ENCODE measurements around the gene NREP.
A peak's percentile ranks its signal among the peaks of the same experiment; 100 is the strongest.

The NREP gene

DNA sequence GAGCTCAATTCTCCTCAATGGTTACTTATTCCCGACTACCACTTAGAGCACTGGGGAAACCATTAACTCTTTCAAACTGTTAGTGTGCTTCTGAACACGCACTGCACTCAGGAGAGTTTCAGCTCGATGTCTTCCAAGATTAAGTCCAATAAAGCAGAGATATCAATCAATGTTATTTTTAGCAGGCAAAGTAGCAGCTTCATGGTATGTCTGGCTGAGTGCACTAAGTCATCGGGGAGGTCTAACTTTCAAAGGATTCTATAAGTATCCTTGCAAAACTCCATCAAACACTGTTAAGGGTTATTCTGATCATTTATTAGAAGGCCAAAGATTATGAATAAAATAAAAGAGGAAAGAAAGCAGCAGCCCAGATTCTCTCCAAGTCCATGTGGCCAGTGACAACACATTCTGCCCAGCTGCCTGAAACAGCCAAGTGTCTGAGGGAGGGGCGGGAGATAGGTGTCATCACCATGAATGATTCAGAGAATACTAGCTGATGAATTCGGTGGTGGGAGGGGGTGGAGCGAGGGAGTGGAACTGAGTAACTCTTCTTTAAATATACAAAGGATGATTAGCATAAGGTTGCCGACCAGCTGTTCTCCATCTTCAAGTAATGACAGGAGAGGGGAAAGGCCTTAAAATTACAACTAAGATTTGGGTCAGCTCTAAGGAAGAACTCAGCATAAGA lies 21.3 kb downstream of the NREP start:
- no peaks in the 10 kb centered on the region for H3K9me3 ChIP-seq (ENCODE audit: control insufficient read depth, insufficient read depth, low read depth, low read length)
- H3K27ac ChIP-seq (ENCODE audit: low read depth, low read length), result no peak overlapping the region
- H3K9ac ChIP-seq (ENCODE audit: low read length), result no peak overlapping the region
- H3K4me3 ChIP-seq (ENCODE audit: low read depth, low read length), result no peak overlapping the region
- H3K27me3 ChIP-seq (ENCODE audit: control insufficient read depth, insufficient read depth, low read length), result no peaks in the 10 kb centered on the region
- H3K36me3 ChIP-seq (ENCODE audit: control insufficient read depth, insufficient read depth, low read length), result peaks cover 40% of the 10 kb centered on the region
- peaks cover 36% of the 10 kb centered on the region for H3K4me1 ChIP-seq (ENCODE audit: control insufficient read depth, insufficient read depth, low read length)

DNA sequence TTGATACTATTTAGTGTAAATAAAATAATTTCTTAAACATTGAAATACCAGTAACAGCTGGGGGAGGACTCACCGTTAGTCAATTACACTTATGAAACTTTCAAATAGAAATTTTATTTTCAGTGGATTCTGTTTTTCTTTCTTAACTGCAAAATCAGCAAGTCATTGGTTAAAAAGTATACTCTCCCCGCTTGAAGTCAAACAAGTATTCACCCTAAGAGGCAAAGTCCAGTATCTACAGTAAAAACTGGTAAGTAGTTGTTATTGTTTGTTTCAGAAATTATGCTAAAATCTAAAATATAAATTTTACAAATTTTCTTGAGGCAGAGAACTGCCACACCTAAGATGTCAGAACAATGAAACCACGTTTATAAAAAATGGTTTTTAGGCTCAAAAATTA lies 22.4 kb downstream of the NREP start:
- no peak overlapping the region for H3K9ac ChIP-seq (ENCODE audit: low read length)

DNA sequence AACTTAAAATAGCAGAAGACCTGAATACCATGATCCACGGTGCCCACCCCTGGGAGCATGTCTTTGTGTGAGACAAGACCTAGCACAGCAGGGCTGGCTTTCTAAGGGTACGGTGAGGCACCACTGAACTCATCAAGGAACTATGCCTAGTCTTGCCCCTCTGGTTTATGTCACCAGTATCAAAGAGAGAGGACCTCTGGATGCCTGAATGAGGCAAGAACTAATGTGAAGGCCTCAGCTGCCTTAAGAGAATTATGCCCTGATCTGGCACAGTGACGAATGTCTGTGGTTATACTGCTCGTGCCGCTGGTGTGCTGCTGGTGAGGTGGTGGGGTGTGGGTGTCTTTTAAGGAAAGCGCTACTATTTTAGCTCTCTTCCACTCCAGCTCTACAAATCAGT lies 23.0 kb downstream of the NREP start:
- H3K4me1 ChIP-seq (ENCODE audit: control insufficient read depth, insufficient read depth, low read length), result peaks cover 30% of the 10 kb centered on the region
- no peaks in the 10 kb centered on the region for H3K27me3 ChIP-seq (ENCODE audit: control insufficient read depth, insufficient read depth, low read length)
- H3K36me3 ChIP-seq (ENCODE audit: control insufficient read depth, insufficient read depth, low read length), result peaks cover 42% of the 10 kb centered on the region
- no peak overlapping the region for H3K4me3 ChIP-seq (ENCODE audit: low read depth, low read length)
- H3K9me3 ChIP-seq (ENCODE audit: control insufficient read depth, insufficient read depth, low read depth, low read length), result no peaks in the 10 kb centered on the region
- no peak overlapping the region for H3K9ac ChIP-seq (ENCODE audit: low read length)
- H3K27ac ChIP-seq (ENCODE audit: low read depth, low read length), result no peak overlapping the region

More for the DNA sequence above, 22.4 kb downstream of the NREP start:
- no peak overlapping the region for H3K4me3 ChIP-seq (ENCODE audit: low read depth, low read length)
- H3K4me1 ChIP-seq (ENCODE audit: control insufficient read depth, insufficient read depth, low read length), result peaks cover 35% of the 10 kb centered on the region
- H3K36me3 ChIP-seq (ENCODE audit: control insufficient read depth, insufficient read depth, low read length), result peaks cover 44% of the 10 kb centered on the region
- H3K9me3 ChIP-seq (ENCODE audit: control insufficient read depth, insufficient read depth, low read depth, low read length), result no peaks in the 10 kb centered on the region
- H3K27me3 ChIP-seq (ENCODE audit: control insufficient read depth, insufficient read depth, low read length), result no peaks in the 10 kb centered on the region
- H3K27ac ChIP-seq (ENCODE audit: low read depth, low read length), result no peak overlapping the region

GRCh38 chr5:111733571-111733970 lies 23.4 kb downstream of the NREP start:
- no peaks in the 10 kb centered on the region for H3K9me3 ChIP-seq (ENCODE audit: control insufficient read depth, insufficient read depth, low read depth, low read length)
- H3K27ac ChIP-seq (ENCODE audit: low read depth, low read length), result no peak overlapping the region
- peaks cover 47% of the 10 kb centered on the region for H3K36me3 ChIP-seq (ENCODE audit: control insufficient read depth, insufficient read depth, low read length)
- no peaks in the 10 kb centered on the region for H3K27me3 ChIP-seq (ENCODE audit: control insufficient read depth, insufficient read depth, low read length)
- no peak overlapping the region for H3K9ac ChIP-seq (ENCODE audit: low read length)
- peaks cover 28% of the 10 kb centered on the region for H3K4me1 ChIP-seq (ENCODE audit: control insufficient read depth, insufficient read depth, low read length)
- no peak overlapping the region for H3K4me3 ChIP-seq (ENCODE audit: low read depth, low read length)

DNA sequence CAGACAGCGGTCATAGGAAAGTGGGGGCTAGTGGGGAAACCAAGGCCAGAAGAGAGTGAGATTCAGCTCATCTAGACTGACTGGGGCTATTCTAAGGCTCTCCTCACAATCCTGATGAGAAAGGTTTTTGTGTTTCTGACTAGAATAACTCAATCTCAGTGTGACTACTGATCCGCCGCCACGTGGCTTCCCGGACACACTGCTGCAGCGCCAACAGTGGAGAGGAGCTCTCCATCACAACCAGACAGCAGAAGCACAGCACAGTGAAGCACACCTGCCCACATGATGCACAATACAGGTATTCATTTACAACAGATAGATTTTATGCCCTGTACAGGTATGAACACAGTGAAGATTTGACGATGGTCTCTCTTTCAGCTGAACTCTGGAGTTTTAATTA lies 25.4 kb downstream of the NREP start:
- H3K4me3 ChIP-seq (ENCODE audit: low read depth, low read length), result no peak overlapping the region
- H3K9ac ChIP-seq (ENCODE audit: low read length), result no peak overlapping the region
- peaks cover 63% of the 10 kb centered on the region for H3K36me3 ChIP-seq (ENCODE audit: control insufficient read depth, insufficient read depth, low read length)
- H3K9me3 ChIP-seq (ENCODE audit: control insufficient read depth, insufficient read depth, low read depth, low read length), result no peaks in the 10 kb centered on the region
- H3K4me1 ChIP-seq (ENCODE audit: control insufficient read depth, insufficient read depth, low read length), result peaks cover 13% of the 10 kb centered on the region
- no peak overlapping the region for H3K27ac ChIP-seq (ENCODE audit: low read depth, low read length)
- no peaks in the 10 kb centered on the region for H3K27me3 ChIP-seq (ENCODE audit: control insufficient read depth, insufficient read depth, low read length)

DNA sequence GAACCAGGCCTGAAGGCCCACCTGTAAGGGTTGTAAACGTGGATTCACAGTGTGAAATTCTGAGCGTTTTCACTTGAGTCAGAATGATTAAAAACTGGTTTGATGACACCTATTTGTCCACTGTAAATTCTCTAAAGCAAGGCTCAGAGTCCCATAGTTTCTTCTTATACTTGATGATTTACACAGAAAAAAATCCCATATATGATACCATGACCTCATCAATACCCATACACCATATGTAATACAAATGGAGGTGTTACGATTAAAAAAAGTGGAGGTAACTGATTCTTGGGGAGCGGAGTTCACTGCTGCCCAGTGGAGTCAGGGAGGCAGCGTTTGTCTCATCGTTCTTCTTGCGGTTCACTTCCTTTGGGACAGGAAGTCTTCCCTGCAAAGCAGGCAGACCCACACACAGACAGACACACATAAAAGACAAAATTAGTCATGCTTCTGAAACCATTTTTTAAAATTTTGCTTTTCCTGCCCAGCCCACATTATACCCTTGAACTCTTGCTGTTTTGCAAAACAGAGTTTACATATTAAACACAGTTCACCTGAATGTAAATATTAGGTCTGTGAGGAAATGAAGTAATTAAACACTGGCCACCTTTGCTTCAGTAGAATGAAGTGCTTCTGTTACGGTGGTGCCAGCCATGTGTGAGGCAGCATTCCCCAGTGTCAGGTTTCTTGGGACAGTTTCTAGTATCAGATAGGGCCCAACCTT lies 26.2 kb downstream of the NREP start:
- H3K4me1 ChIP-seq (ENCODE audit: control insufficient read depth, insufficient read depth, low read length), result peaks cover 6% of the 10 kb centered on the region
- no peak overlapping the region for H3K27ac ChIP-seq (ENCODE audit: low read depth, low read length)
- no peaks in the 10 kb centered on the region for H3K27me3 ChIP-seq (ENCODE audit: control insufficient read depth, insufficient read depth, low read length)
- peaks cover 68% of the 10 kb centered on the region for H3K36me3 ChIP-seq (ENCODE audit: control insufficient read depth, insufficient read depth, low read length)
- H3K9ac ChIP-seq (ENCODE audit: low read length), result no peak overlapping the region
- no peak overlapping the region for H3K4me3 ChIP-seq (ENCODE audit: low read depth, low read length)
- H3K9me3 ChIP-seq (ENCODE audit: control insufficient read depth, insufficient read depth, low read depth, low read length), result no peaks in the 10 kb centered on the region

DNA sequence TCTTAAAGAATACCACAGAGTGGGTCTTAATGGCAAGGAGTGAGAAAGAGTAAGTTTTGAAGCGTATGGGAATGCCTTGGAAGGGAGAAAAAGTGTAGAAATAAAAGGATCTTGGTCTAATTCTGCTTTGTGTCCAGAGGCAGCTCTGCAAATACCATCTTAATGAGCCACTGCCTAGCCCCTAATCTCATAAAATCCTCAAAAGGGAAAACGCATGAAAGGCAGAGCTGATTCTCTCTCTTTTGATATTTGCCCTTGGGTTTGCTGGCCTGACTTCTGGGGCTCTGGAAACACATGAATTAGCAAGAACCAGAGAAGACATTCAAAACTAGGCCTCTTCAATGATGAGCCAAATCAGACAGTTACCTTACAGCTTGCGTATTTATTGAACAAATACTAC lies 28.1 kb downstream of the NREP start:
- Histone ChIP-seq H3K36me3 (ENCODE audit: control insufficient read depth, insufficient read depth, low read length) (peaks cover 58% of the 10 kb centered on the region), H3K27ac (ENCODE audit: low read depth, low read length) (no peak overlapping the region), H3K27me3 (ENCODE audit: control insufficient read depth, insufficient read depth, low read length) (no peaks in the 10 kb centered on the region), H3K4me1 (ENCODE audit: control insufficient read depth, insufficient read depth, low read length) (no peaks in the 10 kb centered on the region), H3K4me3 (ENCODE audit: low read depth, low read length) (no peak overlapping the region), H3K9me3 (ENCODE audit: control insufficient read depth, insufficient read depth, low read depth, low read length) (no peaks in the 10 kb centered on the region), H3K9ac (ENCODE audit: low read length) (no peak overlapping the region)

DNA sequence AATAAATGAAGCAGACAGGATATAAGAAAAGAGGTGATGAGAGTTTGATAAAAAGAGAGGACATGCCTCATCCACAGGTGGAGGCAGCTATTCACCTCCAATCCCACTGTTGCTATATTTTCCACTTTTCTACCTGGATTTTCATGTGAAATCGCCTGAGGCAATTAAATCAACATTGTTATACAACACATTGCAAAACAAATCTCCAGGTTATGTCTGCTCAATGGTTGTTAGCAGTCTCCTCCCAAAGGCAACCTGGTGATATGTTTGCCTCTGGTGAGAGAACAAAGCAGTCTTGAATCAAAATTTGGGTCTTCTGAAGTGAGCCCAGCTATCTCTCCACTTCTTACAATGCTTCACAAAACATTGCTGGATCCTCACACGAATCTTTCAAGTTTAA lies 30.0 kb downstream of the NREP start:
- Histone ChIP-seq H3K27me3 (ENCODE audit: control insufficient read depth, insufficient read depth, low read length) (no peaks in the 10 kb centered on the region), H3K9ac (ENCODE audit: low read length) (no peak overlapping the region), H3K4me3 (ENCODE audit: low read depth, low read length) (no peak overlapping the region), H3K27ac (ENCODE audit: low read depth, low read length) (no peak overlapping the region), H3K4me1 (ENCODE audit: control insufficient read depth, insufficient read depth, low read length) (no peaks in the 10 kb centered on the region), H3K9me3 (ENCODE audit: control insufficient read depth, insufficient read depth, low read depth, low read length) (no peaks in the 10 kb centered on the region), H3K36me3 (ENCODE audit: control insufficient read depth, insufficient read depth, low read length) (peaks cover 45% of the 10 kb centered on the region)

DNA sequence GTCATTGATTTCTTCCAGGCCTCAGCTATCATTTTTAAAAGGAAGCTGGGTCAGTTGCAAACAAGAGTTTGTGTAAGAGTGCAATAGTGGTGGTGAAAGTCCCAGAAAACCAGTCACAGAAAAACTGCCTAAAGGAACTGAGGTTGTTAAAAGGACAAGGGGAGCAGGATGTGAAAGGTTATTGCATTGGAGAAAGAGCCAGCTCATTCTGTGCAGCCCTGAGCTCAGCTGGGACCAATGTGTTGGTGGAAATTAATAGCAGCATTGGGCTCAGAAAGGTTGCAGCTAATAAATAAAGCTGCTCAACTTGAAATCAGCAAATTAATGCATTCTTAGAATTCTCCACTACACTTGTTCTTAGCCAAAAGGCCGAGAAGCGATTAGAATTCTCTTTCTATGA lies 34.9 kb downstream of the NREP start:
- Histone ChIP-seq H3K9ac (ENCODE audit: low read length) (no peak overlapping the region), H3K4me1 (ENCODE audit: control insufficient read depth, insufficient read depth, low read length) (peaks cover 20% of the 10 kb centered on the region), H3K36me3 (ENCODE audit: control insufficient read depth, insufficient read depth, low read length) (peaks cover 10% of the 10 kb centered on the region), H3K4me3 (ENCODE audit: low read depth, low read length) (no peak overlapping the region), H3K27ac (ENCODE audit: low read depth, low read length) (no peak overlapping the region), H3K27me3 (ENCODE audit: control insufficient read depth, insufficient read depth, low read length) (no peaks in the 10 kb centered on the region), H3K9me3 (ENCODE audit: control insufficient read depth, insufficient read depth, low read depth, low read length) (0 out of 2 replicates have a peak, but pooled peaks cover 3% of the 10 kb centered on the region)

DNA sequence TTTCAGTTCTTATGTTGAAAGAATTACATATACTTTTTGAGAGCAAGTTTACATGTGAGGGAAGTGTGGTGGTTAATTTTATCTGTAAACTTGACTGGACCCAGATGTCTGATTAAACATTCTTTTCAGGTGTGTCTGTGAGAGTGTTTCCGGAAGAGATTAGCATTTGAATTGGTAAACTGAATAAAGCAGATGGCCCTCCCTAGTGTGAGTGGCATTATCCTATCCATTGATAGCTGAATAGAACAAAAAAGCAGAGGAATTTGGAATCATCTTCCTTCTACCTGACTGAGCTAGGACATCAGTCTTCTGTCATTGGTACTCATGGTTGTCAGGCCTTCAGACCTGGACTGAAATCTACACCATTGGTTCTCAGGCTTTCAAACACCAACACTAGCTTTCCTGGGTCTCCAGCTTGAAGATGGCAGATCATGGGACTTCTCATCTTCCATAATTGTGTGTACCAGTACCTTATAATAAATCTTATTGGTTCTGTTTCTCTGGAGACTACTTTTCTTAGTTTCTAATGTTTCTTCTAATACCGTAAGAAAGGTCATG lies 36.6 kb downstream of the NREP start:
- Histone ChIP-seq H3K27me3 (ENCODE audit: control insufficient read depth, insufficient read depth, low read length) (no peaks in the 10 kb centered on the region), H3K27ac (ENCODE audit: low read depth, low read length) (no peak overlapping the region), H3K4me3 (ENCODE audit: low read depth, low read length) (0 out of 2 replicates have a peak overlapping the region, but pooled peaks have one; percentile 18), H3K36me3 (ENCODE audit: control insufficient read depth, insufficient read depth, low read length) (no peaks in the 10 kb centered on the region), H3K4me1 (ENCODE audit: control insufficient read depth, insufficient read depth, low read length) (peaks cover 20% of the 10 kb centered on the region), H3K9ac (ENCODE audit: low read length) (no peak overlapping the region), H3K9me3 (ENCODE audit: control insufficient read depth, insufficient read depth, low read depth, low read length) (peaks cover 11% of the 10 kb centered on the region; the same call in 1 of the 2 replicates)

GRCh38 chr5:111719773-111720172 lies 37.2 kb downstream of the NREP start:
- Histone ChIP-seq H3K27me3 (ENCODE audit: control insufficient read depth, insufficient read depth, low read length) (no peaks in the 10 kb centered on the region), H3K36me3 (ENCODE audit: control insufficient read depth, insufficient read depth, low read length) (no peaks in the 10 kb centered on the region), H3K9me3 (ENCODE audit: control insufficient read depth, insufficient read depth, low read depth, low read length) (peaks cover 14% of the 10 kb centered on the region; the same call in 1 of the 2 replicates), H3K9ac (ENCODE audit: low read length) (no peak overlapping the region), H3K4me1 (ENCODE audit: control insufficient read depth, insufficient read depth, low read length) (peaks cover 20% of the 10 kb centered on the region), H3K4me3 (ENCODE audit: low read depth, low read length) (no peak overlapping the region), H3K27ac (ENCODE audit: low read depth, low read length) (no peak overlapping the region)

Measured in HUES6 (cell line).